GM19099 (cell line): Measurements from ENCODE around the gene NR1H4.

Experiments used
- POLR2A ChIP-seq: IDR thresholded peaks from 3 replicates; pipeline ENCODE4 v1.6.1; 2011; ENCODE audit warnings: low read depth; ENCODE audit not compliant: insufficient read length; ENCODE audit errors: extremely low read depth

The NR1H4 gene

GRCh38 chr12:100473716-100474150 lies at the start of gene NR1H4:
Gene NR1H4 (plus strand): TSS chr12:100473866. CDS start chr12:100493324, 19,458 bp downstream.
- TF ChIP-seq POLR2A: no peak

GRCh38 chr12:100426145-100426544 lies 47.5 kb upstream of the NR1H4 start:
- TF ChIP-seq POLR2A: no peak

DNA sequence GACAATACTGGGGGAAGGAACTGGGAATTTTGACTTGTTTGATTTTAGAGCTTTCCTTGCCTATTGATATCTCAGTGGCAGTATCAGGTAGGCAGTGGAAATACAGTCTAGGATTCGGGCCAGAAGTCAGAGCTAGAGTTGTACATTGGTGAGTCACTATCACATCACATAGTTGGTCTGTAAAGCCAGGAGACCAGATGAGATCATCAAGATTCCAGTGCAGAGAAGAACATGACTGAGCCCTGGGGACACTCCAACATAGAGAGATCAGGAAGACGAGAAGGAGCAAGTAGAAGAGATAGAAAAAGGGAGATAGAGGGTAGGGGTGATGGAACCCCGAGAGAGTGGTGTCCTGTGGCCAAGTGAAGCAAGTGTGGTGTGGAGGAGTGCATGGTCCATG lies 46.6 kb upstream of the NR1H4 start:
- no peak for TF ChIP-seq POLR2A

- no peak for TF ChIP-seq POLR2A
These were observed 40.0 kb upstream of the NR1H4 start for GRCh38 chr12:100433701-100434100.

DNA sequence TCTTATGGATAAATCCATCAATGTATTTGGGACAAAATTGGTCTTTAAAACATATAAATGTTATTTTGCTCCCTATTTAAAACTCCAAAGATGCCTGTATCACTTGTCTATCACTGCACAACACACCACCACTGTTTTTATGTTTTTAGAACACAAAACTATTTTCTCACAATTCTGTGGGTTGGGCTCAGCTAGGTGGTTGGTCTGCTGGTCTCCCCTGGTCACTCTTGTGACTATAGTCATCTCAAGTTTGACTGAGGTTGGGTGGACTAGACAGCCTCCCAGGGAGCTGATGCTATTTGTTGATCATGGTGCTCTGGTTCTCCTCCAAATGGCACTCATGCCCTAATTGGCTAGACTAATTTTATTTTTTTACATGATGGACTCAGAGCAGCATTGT lies 39.5 kb upstream of the NR1H4 start:
- TF ChIP-seq POLR2A: no peak

DNA sequence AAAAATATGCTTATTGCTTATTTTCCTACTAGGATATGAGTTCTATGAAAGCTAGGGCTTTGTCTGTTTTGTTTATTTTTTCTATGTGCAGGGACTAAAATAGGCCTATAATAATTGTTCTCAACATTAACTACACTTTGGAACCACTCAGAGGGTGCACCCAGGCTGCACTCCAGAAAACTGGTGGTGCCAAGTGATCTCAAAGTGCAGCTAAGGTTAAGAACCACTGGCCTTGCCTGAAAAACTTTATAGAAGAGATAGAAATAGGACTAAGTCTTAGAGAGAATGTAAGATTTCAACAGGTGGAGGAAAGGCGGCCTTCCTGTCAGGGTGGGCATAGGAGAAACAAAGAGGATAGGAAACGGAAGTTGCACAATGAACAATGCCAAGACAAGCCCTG lies 37.7 kb upstream of the NR1H4 start:
- no peak for TF ChIP-seq POLR2A

- no peak for TF ChIP-seq POLR2A
These were observed 36.4 kb upstream of the NR1H4 start for GRCh38 chr12:100437038-100437841.

- no peak for TF ChIP-seq POLR2A
These were observed 33.9 kb upstream of the NR1H4 start for GRCh38 chr12:100439797-100440196.

- TF ChIP-seq POLR2A: no peak
These were observed 31.3 kb upstream of the NR1H4 start for GRCh38 chr12:100442403-100442802.

GRCh38 chr12:100443434-100443833 lies 30.2 kb upstream of the NR1H4 start:
- no peak for TF ChIP-seq POLR2A

GRCh38 chr12:100445081-100445481 lies 28.6 kb upstream of the NR1H4 start:
- TF ChIP-seq POLR2A: no peak

DNA sequence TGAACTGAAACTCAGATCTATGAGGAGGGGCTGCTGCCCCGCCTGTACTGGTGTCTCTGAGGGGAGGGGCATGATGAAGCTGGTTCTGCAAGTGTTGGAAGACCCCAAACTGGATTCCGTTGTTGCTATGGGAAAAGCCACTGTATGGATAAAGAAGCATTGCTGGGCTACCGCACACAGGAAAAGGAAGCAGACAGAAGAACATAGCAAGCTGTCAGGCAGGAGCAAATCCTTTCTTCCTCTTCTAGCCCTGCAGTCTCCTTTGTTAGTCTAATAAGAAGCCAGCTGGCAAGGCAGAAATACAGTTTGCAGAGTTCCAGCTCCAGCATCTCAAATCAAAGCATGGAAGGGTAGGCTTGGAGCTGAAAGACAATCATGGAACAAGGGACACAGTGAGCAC lies 26.3 kb upstream of the NR1H4 start:
- no peak for TF ChIP-seq POLR2A

- no peak for TF ChIP-seq POLR2A
These were observed 25.0 kb upstream of the NR1H4 start for GRCh38 chr12:100448656-100449055.

DNA sequence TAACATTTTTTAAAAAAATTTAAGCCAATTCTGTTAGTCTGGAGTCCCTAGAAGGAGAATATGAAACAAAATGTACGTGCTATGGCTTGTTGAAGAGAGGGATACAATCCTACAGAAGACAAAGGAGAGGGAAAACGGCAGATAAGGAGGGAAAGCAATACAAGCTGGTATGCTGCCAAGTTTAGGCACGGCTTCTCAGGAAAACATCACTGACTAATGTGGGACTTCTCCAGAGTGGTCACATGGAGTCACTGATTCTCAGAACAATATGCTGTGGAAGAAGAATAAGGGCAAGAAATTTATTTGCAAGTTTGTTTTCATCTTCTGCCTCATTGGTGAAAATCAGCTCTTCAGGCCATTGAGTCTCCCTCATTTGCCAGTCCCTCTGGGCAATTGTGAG lies 22.9 kb upstream of the NR1H4 start:
- no peak for TF ChIP-seq POLR2A

GRCh38 chr12:100453951-100454350 lies 19.7 kb upstream of the NR1H4 start:
- no peak for TF ChIP-seq POLR2A

DNA sequence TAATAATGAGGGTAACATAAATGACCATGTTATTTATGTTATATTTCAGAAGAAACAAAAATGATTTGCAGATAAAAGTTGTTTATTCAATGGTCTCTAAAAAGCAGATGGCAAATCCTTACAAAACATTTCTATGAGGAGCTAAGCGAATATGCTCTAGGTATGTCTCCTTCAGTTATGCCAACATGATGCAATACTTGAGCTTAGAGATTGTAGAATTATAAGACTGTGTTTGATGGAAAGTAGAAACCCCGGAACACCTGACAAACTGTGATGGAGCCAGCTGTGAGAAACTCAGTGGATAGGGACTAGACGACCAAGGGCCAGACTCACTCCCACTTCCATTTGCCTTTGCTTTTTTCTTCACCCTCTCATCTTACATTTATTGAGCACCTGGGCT lies 17.8 kb upstream of the NR1H4 start:
- TF ChIP-seq POLR2A: no peak

DNA sequence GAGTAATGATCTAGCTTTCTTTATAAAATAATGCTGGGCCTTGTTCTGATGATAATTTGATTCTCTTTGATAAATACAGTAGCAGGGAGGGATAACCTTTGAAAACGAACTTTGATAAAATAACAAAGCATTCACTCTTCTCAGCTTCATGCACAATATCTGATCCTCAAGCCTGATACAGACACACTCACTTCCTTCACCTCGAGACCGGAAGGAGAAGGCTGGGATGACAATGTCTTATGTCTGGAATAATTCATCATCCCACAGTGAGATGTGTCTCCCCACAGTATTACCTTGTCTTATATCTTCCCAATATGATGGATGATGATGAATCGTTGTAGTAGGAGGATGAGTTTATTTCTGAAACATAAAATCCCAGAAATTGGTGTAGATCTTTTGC lies 15.5 kb upstream of the NR1H4 start:
- no peak for TF ChIP-seq POLR2A
